ENCODE results near the gene FPR3. TPM values are rescaled to one million over a fixed set of nuclear protein-coding genes. Genes with fewer than 3 reads are reported as not detected.
A peak's percentile ranks its signal among the peaks of the same experiment; 100 is the strongest.

The FPR3 gene
- total and polyA plus RNA-seq, 9 of the 15 experiments (the other 6 are each of a cell fraction or from before 2014, with no cell fraction given) = 0.08 to 0.51 (median 0.22) TPM; not detected in 1

GRCh38 chr19:51821921-51822320 is 27.0 kb downstream of the FPR3 start:
- Histone ChIP-seq H3K79me2 (ENCODE audit: control insufficient read depth, insufficient read depth, low read length) (no peaks in the 10 kb centered on the region), H2AFZ (ENCODE audit: low read depth, low read length) (no peak overlapping the region), H3K27me3 (ENCODE audit: control insufficient read depth in 2 of 2, insufficient read depth in 2 of 2, low read length in 2 of 2) (no peaks in the 10 kb centered on the region), H3K4me1 (replicated peaks in 1 of 2; ENCODE audit: control insufficient read depth in 2 of 2, insufficient read depth in 2 of 2, low read length in 2 of 2) (no peaks in the 10 kb centered on the region), H3K9ac (ENCODE audit: insufficient read depth in 1 of 2, low read depth in 2 of 2, low read length in 2 of 2) (no peak overlapping the region), H4K20me1 (replicated peaks; ENCODE audit: control insufficient read depth, insufficient read depth, low read length) (no peaks in the 10 kb centered on the region), H3K36me3 (ENCODE audit: control insufficient read depth, insufficient read depth, low read length) (no peaks in the 10 kb centered on the region), H3K4me3 (no peak overlapping the region), H3K9me1 (ENCODE audit: control insufficient read depth, insufficient read depth, low read length) (no peaks in the 10 kb centered on the region), H3K4me2 (ENCODE audit: insufficient read depth, low read length) (no peak overlapping the region), H3K27ac (ENCODE audit: extremely low read depth, low read depth, low read length) (no peak overlapping the region), H3K9me3 (replicated peaks; ENCODE audit: control insufficient read depth, insufficient read depth, low read depth, low read length) (peaks cover 4% of the 10 kb centered on the region; the same call in 1 of the 2 replicates)
- in situ Hi-C loops (cut with MboI) (no loop called here), intact Hi-C loops (cut with micrococcal nuclease) (no loop called here)
- DNase-seq (ENCODE audit: extremely low read depth in 1 of 4, low spot score in 3 of 4) (no peak), FAIRE-seq (no peak), ATAC-seq (no peak)
- ChIA-PET CTCF (ENCODE audit: low intra/inter-chr PET ratio) (no interaction called here), POLR2A (interaction anchor here (0.6 to 1.0 kb wide), 2 partner anchors 13 to 1749 kb away, joined by 3 read pairs; no protein-coding TSS in a partner anchor)
- TF ChIP-seq CBFA2T3 (IDR thresholded peaks at IDR 0.05) = no peak
- no peak for TF ChIP-seq RBM25 (IDR thresholded peaks at IDR 0.05; ENCODE audit: low read depth, low read length, severe bottlenecking)
- TF ChIP-seq ZNF696 (CRISPR knock-in tag; conservative IDR thresholded peaks at IDR 0.05) = no peak
- no TSS peak for BruUV-seq (replicated peaks)

- Histone ChIP-seq H3K9me1 (ENCODE audit: control insufficient read depth, insufficient read depth, low read length) (no peaks in the 10 kb centered on the region), H3K4me1 (replicated peaks in 1 of 2; ENCODE audit: control insufficient read depth in 2 of 2, insufficient read depth in 2 of 2, low read length in 2 of 2) (no peaks in the 10 kb centered on the region), H3K9ac (ENCODE audit: insufficient read depth in 1 of 2, low read depth in 2 of 2, low read length in 2 of 2) (no peak overlapping the region), H2AFZ (ENCODE audit: low read depth, low read length) (no peak overlapping the region), H3K4me3 (no peak overlapping the region), H3K27ac (ENCODE audit: extremely low read depth, low read depth, low read length) (no peak overlapping the region), H4K20me1 (replicated peaks; ENCODE audit: control insufficient read depth, insufficient read depth, low read length) (no peaks in the 10 kb centered on the region), H3K9me3 (replicated peaks; ENCODE audit: control insufficient read depth, insufficient read depth, low read depth, low read length) (peaks cover 4% of the 10 kb centered on the region), H3K27me3 (ENCODE audit: control insufficient read depth in 2 of 2, insufficient read depth in 2 of 2, low read length in 2 of 2) (no peaks in the 10 kb centered on the region), H3K79me2 (ENCODE audit: control insufficient read depth, insufficient read depth, low read length) (no peaks in the 10 kb centered on the region), H3K36me3 (ENCODE audit: control insufficient read depth, insufficient read depth, low read length) (no peaks in the 10 kb centered on the region), H3K4me2 (ENCODE audit: insufficient read depth, low read length) (no peak overlapping the region)
- CTCF ChIA-PET (ENCODE audit: low intra/inter-chr PET ratio) = no interaction called here
- no peak for ATAC-seq
- intact Hi-C loops (cut with micrococcal nuclease) = no loop called here
- no TSS peak for BruUV-seq (replicated peaks)
- 6% methylated on average over 2 of the region's 2 CpGs for WGBS (ENCODE audit: insufficient coverage, low coverage, missing lambda C conversion rate)
- POLR2A ChIA-PET = interaction anchor here (0.8 to 1.0 kb wide), 2 partner anchors 14 to 100 kb away, joined by 3 read pairs; no protein-coding TSS in a partner anchor
- no peak for DNase-seq (ENCODE audit: extremely low read depth in 1 of 4, low spot score in 3 of 4)
- FAIRE-seq = no peak
- in situ Hi-C loops (cut with MboI) = no loop called here
- TF ChIP-seq CBX3 (IDR thresholded peaks at IDR 0.05; ENCODE audit: borderline replicate concordance in 1 of 2, low read length in 2 of 2) = no peak
- TF ChIP-seq TAF7 (tag; IDR thresholded peaks at IDR 0.05) = no peak
- TF ChIP-seq, protein P1, sequence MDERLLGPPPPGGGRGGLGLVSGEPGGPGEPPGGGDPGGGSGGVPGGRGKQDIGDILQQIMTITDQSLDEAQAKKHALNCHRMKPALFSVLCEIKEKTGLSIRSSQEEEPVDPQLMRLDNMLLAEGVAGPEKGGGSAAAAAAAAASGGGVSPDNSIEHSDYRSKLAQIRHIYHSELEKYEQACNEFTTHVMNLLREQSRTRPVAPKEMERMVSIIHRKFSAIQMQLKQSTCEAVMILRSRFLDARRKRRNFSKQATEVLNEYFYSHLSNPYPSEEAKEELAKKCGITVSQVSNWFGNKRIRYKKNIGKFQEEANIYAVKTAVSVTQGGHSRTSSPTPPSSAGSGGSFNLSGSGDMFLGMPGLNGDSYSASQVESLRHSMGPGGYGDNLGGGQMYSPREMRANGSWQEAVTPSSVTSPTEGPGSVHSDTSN (CRISPR knock-in tag; IDR thresholded peaks at IDR 0.05; ENCODE audit: low read depth) = no peak
- TF ChIP-seq, protein P1 (tag; conservative IDR thresholded peaks at IDR 0.05; ENCODE audit: low read depth) = no peak
- TF ChIP-seq KDM4B (IDR thresholded peaks at IDR 0.05; ENCODE audit: borderline replicate concordance in 2 of 2, low read depth in 1 of 2) = no peak
- no peak for TF ChIP-seq ZNF232 (CRISPR knock-in tag; IDR thresholded peaks at IDR 0.05)
- TF ChIP-seq FOSL1 (tag; conservative IDR thresholded peaks at IDR 0.05) = peak; percentile 83
- TF ChIP-seq PYGO2 (tag; IDR thresholded peaks at IDR 0.05) = no peak
- TF ChIP-seq, protein P2, sequence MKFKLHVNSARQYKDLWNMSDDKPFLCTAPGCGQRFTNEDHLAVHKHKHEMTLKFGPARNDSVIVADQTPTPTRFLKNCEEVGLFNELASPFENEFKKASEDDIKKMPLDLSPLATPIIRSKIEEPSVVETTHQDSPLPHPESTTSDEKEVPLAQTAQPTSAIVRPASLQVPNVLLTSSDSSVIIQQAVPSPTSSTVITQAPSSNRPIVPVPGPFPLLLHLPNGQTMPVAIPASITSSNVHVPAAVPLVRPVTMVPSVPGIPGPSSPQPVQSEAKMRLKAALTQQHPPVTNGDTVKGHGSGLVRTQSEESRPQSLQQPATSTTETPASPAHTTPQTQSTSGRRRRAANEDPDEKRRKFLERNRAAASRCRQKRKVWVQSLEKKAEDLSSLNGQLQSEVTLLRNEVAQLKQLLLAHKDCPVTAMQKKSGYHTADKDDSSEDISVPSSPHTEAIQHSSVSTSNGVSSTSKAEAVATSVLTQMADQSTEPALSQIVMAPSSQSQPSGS (CRISPR knock-in tag; IDR thresholded peaks at IDR 0.05) = no peak
- no peak for TF ChIP-seq ZNF766 (CRISPR knock-in tag; conservative IDR thresholded peaks at IDR 0.05)
- no peak for TF ChIP-seq ZNF197 (CRISPR knock-in tag; IDR thresholded peaks at IDR 0.05; ENCODE audit: low read depth)
Measured at GRCh38 chr19:51822325-51822724, 27.4 kb downstream of the FPR3 start.
